HG02763 (cell line): ENCODE data around the gene LATS2.
"Not testable (repeated sequence)": the region's sequence is repeated elsewhere in the genome, so short reads cannot be mapped to it uniquely, and the experiment has no call there.

Experiments
- ATAC-seq: cut with Tn5 transposase; IDR thresholded peaks from one replicate; pipeline ENCODE4 v1.9.1; 2021; ENCODE audit warnings: mild to moderate bottlenecking, moderate library complexity; ENCODE audit not compliant: unreplicated experiment

The LATS2 gene

GRCh38 chr13:20972731-20973130 is 88.7 kb downstream of the LATS2 start:
- no peak for ATAC-seq

- ATAC-seq, result no peak
Measured at GRCh38 chr13:20969182-20969581, 92.2 kb downstream of the LATS2 start.

- ATAC-seq, result no peak
Measured at GRCh38 chr13:20968745-20969144, 92.6 kb downstream of the LATS2 start.

- no peak for ATAC-seq
Measured at GRCh38 chr13:20967340-20967739, 94.0 kb downstream of the LATS2 start.

GRCh38 chr13:20964904-20965303 is 96.5 kb downstream of the LATS2 start:
- no peak for ATAC-seq

- not testable (repeated sequence) for ATAC-seq
Measured at GRCh38 chr13:20961663-20962062, 99.7 kb downstream of the LATS2 start.

- no peak for ATAC-seq
Measured at GRCh38 chr13:20960663-20961309, 100.6 kb downstream of the LATS2 start.

- not testable (repeated sequence) for ATAC-seq
Measured at GRCh38 chr13:20957049-20957620, 104.3 kb downstream of the LATS2 start.

- no peak for ATAC-seq
Measured at GRCh38 chr13:20955496-20955895, 105.9 kb downstream of the LATS2 start.

GRCh38 chr13:20953245-20953931 is 108.0 kb downstream of the LATS2 start:
- ATAC-seq, result no peak

- ATAC-seq, result no peak
Measured at GRCh38 chr13:20952838-20953237, 108.5 kb downstream of the LATS2 start.

- ATAC-seq, result not testable (repeated sequence)
Measured at GRCh38 chr13:20948001-20948400, 113.4 kb downstream of the LATS2 start.

GRCh38 chr13:20945952-20946383 is 115.4 kb downstream of the LATS2 start:
- no peak for ATAC-seq

- ATAC-seq, result no peak
Measured at GRCh38 chr13:20942938-20943559, 118.3 kb downstream of the LATS2 start.

GRCh38 chr13:20940511-20940910 is 120.9 kb downstream of the LATS2 start:
- not testable (repeated sequence) for ATAC-seq

- no peak for ATAC-seq
Measured at GRCh38 chr13:20940083-20940482, 121.3 kb downstream of the LATS2 start.

- ATAC-seq, result no peak
Measured at GRCh38 chr13:20939662-20940061, 121.7 kb downstream of the LATS2 start.

- ATAC-seq, result no peak
Measured at GRCh38 chr13:20938302-20938701, 123.1 kb downstream of the LATS2 start.

GRCh38 chr13:20927596-20928257 is 133.7 kb downstream of the LATS2 start:
- ATAC-seq, result no peak

GRCh38 chr13:20925395-20925790 is 136.0 kb downstream of the LATS2 start:
- ATAC-seq, result not testable (repeated sequence)

GRCh38 chr13:20924758-20925394 is 136.5 kb downstream of the LATS2 start:
- ATAC-seq, result no peak
